ENCODE data around the gene TMEM266. TPM values are rescaled to one million over a fixed set of nuclear protein-coding genes. Genes with fewer than 3 reads are reported as not detected.

Gene TMEM266
- total RNA-seq, 4 donors from 2014 or later, result 0.27 to 2.7 (median 1.5) TPM

DNA sequence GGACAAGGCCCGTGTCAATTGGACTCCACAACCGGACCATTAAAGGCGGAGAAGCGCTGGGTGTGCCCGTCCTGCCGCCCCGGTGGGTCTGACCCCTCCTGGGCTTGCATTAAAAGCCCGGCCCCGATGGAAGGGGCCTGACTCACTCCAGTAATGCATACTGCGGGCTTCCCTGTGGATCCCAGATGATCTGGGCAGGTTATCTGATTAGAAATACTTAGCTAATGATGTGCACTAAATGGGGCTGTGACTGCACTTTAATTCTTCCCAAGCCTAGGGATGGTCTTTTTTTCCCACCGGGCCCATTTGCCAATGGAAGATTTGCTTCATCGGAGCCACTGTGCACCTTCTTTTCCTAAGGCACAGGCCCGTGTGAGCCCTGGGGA is 124.9 kb downstream of the TMEM266 start:
- H3K4me3 ChIP-seq (ENCODE audit: low read depth, poor library complexity, severe bottlenecking), result no peak overlapping the region
- DNase-seq (ENCODE audit: low spot score in 2 of 2), result no peak
- TF ChIP-seq, protein P1, sequence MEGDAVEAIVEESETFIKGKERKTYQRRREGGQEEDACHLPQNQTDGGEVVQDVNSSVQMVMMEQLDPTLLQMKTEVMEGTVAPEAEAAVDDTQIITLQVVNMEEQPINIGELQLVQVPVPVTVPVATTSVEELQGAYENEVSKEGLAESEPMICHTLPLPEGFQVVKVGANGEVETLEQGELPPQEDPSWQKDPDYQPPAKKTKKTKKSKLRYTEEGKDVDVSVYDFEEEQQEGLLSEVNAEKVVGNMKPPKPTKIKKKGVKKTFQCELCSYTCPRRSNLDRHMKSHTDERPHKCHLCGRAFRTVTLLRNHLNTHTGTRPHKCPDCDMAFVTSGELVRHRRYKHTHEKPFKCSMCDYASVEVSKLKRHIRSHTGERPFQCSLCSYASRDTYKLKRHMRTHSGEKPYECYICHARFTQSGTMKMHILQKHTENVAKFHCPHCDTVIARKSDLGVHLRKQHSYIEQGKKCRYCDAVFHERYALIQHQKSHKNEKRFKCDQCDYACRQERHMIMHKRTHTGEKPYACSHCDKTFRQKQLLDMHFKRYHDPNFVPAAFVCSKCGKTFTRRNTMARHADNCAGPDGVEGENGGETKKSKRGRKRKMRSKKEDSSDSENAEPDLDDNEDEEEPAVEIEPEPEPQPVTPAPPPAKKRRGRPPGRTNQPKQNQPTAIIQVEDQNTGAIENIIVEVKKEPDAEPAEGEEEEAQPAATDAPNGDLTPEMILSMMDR (IDR thresholded peaks at IDR 0.05), result no peak
- no peak for TF ChIP-seq POLR2A (IDR thresholded peaks at IDR 0.05)
- 39 to 53% methylated on average over 13 of the region's 13 CpGs for WGBS, 2 donors
- intact Hi-C loops (cut with DNase I; ENCODE audit: low total_unique reads), result no loop called here

DNA sequence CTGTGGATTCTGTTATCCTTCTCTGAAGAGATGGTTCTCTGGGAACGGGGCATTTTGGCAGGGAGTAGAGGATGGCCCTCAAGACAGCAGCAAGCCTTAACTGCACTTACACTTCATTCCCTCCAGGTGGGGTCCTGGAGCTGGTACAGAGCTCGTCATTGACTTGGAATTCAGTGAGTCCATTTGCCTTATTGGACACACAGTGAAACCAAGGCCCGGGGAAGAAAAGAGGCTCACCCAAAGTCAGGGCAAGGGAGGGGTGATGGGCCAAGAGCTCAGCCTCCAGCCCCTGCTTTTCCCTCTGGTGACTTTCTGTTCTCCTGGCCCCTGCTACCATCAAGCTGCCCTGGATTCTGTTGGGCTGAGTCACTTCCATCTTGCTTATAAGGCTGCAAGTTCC is 125.9 kb downstream of the TMEM266 start:
- no peak for DNase-seq (ENCODE audit: low spot score in 2 of 2)
- TF ChIP-seq POLR2A (IDR thresholded peaks at IDR 0.05), result no peak
- TF ChIP-seq, protein P1 (IDR thresholded peaks at IDR 0.05), result no peak
- 55 to 68% methylated on average over 3 of the region's 3 CpGs for WGBS, 2 donors
- H3K4me3 ChIP-seq (ENCODE audit: low read depth, poor library complexity, severe bottlenecking), result no peak overlapping the region
- intact Hi-C loops (cut with DNase I; ENCODE audit: low total_unique reads), result no loop called here

DNA sequence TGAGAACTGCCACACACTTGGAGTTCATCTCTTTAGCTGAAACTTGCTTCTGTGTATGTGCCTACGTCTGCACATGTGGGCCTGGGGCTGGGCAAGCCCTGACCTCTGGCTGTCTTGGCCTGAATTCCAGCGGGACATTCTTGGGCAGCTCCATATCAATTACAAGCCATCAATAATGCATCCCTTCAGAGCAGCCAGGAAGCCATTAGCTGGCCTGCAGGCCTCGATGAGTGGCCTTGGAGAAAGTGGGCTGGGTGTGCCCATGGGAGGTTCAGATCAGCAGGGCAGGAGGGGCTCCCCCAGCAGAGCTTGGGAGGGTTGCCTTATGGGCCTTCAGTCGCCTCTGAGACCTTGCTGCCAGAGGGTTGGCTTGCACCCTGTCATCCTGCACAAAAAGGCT is 127.4 kb downstream of the TMEM266 start:
- H3K4me3 ChIP-seq (ENCODE audit: low read depth, poor library complexity, severe bottlenecking), result no peak overlapping the region
- TF ChIP-seq, protein P1 (IDR thresholded peaks at IDR 0.05), result no peak
- TF ChIP-seq POLR2A (IDR thresholded peaks at IDR 0.05), result no peak
- intact Hi-C loops (cut with DNase I; ENCODE audit: low total_unique reads), result no loop called here
- WGBS, 2 donors, result 72% methylated on average over 2 to 3 of the region's 4 CpGs
- DNase-seq (ENCODE audit: low spot score in 2 of 2), result no peak

DNA sequence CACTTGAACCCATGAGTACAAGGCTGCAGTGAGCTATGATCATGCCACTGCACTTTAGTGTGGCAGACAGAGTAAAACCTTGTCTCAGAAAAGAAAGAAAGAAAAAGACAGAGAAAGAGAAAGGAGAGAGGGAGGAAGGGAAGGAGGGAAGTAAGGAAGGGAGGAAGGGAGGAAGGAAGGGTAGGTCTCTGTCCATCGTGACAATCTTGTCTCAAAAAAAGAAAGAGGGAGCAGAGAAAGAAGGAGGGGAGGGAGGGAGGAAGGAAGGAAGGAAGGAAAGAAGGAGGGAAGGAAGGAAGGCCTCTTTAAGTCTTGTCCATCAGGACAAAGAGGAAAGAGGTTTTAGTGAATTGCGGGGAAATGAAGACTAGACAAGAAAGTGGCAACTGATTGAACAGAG is 129.3 kb downstream of the TMEM266 start:
- no peak for DNase-seq (ENCODE audit: low spot score in 2 of 2)
- intact Hi-C loops (cut with DNase I; ENCODE audit: low total_unique reads), result no loop called here
- 68 to 77% methylated on average over 2 of the region's 2 CpGs for WGBS, 2 donors
- no peak overlapping the region for H3K4me3 ChIP-seq (ENCODE audit: low read depth, poor library complexity, severe bottlenecking)
- TF ChIP-seq POLR2A (IDR thresholded peaks at IDR 0.05), result no peak
- TF ChIP-seq, protein P1 (IDR thresholded peaks at IDR 0.05), result no peak

DNA sequence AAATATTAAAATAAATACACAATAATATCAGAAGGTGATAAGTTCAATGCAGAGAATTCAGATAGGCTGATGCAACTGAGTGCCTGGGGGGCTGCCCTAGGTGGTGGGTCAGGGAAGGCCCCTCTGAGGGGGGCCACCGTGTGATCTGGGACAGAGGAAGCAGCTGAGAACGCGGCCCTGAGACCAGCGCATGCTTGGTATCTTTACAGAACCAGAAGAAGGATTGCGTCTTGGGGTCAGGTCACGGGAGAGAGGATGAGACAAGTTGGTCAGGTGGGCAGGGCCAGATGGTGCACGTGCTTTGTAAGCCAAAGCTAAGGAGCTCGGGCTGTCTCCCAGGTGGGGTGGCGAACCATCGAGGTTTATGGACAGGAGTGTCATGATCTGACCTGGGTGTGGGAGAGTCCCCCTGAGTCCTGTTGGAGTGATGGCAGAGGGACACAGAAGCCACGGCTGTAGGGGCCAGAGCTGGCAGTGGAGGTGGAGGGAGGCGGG is 130.3 kb downstream of the TMEM266 start:
- no peak for TF ChIP-seq POLR2A (IDR thresholded peaks at IDR 0.05)
- TF ChIP-seq, protein P1 (IDR thresholded peaks at IDR 0.05), result no peak
- intact Hi-C loops (cut with DNase I; ENCODE audit: low total_unique reads), result no loop called here

More for the DNA sequence above, 130.3 kb downstream of the TMEM266 start:
- DNase-seq (ENCODE audit: low spot score in 2 of 2), result no peak
- 40 to 60% methylated on average over 12 of the region's 12 CpGs for WGBS, 2 donors
- H3K4me3 ChIP-seq (ENCODE audit: low read depth, poor library complexity, severe bottlenecking), result no peak overlapping the region

Data from lower leg skin (tissue), 4 donors.